NCI-H524 treated with DMSO at 0.1 percent for 48 hours (cell line): ENCODE measurements around the gene CEP295NL.
"Not testable (repeated sequence)": the region's sequence is repeated elsewhere in the genome, so short reads cannot be mapped to it uniquely, and the experiment has no call there.

Source experiments
- DNase-seq: peaks from one replicate; lab custom pipeline; 2025; lab: John Stamatoyannopoulos, UW

Gene CEP295NL

DNA sequence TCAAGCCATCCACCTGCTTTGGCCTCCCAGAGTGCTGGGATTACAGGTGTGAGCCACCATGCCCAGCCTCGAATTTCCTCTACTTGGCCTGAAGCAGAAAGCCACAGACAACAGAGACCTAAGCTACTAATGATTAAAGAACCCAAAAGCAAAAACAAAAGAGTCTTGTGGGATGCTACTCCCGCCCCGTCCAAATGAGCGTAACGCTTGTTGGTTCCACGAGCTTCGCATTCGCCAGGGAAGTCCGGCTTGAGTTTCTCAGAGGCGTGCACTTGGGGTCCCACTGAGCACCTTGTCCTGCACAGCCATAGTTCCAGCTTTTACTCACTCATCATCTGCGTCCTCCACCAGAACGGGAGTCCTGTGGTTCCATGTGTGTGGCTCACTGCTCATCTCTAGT is 16.0 kb downstream of the CEP295NL start:
- no peak for DNase-seq

DNA sequence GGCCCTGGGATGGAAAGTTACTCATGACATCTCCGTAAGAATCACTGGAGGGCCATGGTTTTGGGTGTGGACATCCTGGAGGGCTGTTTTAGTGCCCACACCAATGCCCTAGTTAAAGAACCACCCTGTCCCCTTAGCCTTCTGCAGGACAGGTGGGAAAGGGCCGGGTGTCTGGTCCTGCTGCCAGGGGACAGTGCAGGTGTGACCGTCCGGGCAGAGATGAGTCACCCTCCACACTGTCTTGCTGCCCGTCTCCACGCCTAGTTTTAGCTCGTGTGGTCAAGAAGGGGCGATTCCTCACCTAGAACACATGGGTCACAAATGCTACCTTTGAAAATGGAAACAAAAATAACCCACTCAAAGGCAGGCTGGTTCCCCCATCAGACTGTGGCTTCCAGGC is 17.0 kb downstream of the CEP295NL start:
- no peak for DNase-seq

DNA sequence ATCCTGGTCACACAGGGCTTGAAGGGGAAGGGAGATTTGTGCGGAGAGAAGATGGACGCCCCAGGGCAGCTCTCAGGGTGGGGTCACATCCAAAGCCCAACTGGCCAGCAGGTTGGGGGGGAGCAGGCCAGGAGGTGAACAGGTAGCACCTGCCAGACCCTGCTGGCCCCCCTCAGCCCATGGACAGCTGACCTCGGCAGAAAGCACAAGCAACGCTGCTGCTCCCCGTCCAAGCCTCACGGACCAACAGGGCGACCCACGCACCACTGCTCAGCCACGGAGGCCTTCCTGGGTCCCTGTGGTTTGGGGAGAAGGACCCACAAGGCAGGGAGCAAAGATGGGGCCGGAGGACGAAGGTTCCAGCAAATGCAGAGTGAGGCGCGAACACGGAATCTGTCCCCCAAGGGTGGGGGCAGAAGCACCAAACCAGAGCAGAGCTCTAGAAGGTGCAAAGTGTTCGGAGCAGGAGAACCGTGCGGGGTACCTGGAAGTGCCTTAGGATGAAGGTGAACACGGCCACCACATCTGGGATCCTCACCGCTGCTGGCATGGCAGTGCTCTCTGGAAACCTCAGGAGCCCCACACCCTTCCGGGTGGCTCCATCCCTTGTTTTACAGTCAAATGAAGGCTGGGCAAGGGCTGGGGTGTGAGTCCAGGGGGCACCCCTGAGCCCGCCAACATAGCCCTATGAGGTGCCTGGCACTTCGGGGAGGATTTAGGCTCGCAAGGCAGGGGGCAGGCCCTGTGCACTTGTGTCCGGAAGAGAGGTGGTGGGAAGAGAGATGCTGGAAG is 17.9 kb downstream of the CEP295NL start:
- DNase-seq: no peak

DNA sequence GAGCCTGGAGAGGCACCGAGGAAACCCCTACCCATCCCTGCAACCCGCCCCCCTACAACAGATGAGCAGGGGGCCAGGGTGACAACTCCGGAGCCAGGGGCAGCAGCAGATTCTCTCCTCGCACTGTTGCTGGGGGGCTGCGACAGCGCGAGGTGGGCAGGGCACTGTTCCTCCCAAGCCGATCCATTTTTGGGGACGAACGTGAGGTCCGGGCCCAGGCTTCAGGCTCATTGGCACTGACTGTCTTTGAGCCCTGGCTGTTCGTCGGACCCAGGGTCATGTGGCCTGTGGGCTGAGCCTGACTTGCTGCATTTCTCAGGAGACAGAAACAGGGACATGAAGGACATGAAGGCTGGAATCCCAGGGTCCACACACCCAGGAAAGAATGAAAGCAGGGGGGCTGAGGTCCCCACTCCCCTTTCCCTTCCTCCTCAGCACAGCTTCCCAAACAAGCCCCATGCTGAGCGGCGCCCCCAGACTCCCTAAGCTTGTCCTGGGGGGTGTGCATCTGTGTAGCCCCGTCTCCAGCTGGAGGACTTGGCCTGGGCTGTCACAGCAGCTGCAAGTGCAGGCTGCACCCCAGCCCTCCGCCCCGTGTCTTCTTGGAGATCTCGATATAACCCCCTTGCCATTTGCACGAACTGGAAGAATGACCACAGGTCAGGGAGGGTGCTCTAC is 18.7 kb downstream of the CEP295NL start:
- no peak for DNase-seq

DNA sequence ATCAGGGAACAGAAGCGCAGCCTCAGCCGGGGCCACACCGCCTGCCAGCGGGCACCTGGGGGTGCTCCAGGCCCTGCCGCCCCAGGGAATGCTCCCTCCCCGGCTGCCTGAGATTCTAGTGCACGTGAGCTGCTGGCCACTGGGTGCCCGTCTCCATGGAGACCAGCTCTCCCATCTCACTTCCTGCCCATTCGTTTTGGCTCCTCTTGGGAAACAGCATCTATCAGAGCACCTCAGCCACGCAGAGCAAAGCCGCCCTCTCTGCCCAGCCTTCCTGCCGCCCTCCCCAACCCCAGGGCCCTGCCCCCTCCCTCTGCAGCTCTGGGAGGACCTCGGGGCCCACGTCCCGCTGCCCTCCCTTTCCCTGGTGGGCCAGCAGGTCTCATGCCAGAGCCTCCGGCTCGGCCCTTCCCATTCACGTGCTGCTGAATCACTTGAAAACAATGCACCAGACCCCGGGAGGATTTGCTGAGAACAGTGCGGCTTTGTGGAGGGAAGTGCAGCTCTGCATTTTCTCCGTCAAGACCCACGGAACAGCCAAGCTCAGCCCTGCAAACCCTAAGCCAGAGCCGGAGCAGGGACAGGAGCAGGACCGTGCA is 19.4 kb downstream of the CEP295NL start:
- peak; percentile 57 for DNase-seq

DNA sequence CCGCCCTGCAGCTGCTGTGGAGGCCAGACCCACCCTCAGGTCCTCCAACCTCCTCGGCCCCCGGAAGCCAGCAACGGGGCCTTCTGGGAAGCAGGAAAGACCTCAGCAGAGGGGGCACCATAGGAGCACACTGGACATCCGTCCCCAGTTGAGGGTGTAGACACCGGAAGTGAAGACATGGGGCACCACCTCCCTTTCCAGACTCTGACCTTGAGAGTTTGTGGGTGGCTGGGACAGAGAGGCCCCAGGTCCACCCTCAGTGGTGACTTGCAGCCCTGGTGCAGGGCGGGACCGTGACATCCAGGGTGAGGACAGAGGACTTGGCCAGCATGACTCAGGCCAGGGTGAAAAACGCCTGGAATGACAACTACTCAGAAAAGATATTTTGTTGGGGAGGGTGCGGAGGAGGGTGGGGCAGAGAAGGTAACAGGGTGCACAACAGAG is 19.9 kb downstream of the CEP295NL start:
- no peak for DNase-seq

DNA sequence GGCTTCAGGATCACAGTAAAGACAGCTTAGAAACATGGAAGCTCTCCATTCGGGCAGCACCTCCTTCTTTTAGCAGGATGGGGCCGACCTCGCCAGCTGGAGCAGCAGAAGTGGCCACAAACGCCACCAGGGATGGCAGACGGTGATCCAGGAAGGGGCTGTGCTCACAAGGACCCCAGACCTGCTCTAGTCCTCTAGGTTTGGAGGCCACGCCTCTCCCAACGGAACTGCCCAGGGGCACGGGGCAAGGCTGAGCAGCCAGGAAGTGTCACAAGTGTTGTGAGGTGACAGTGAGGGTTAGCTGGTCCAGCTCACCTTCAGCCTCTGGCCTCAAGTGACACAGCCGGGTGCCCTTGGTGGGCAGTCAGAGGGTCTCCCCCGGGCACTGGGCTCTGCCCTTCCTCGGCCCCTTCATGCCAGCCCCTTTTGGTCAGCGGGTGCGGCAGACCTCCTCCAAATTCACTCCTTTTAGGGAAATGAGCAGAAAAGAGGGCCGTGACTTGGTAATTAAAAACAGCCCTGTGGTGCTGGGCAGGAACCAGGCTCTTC is 20.4 kb downstream of the CEP295NL start:
- DNase-seq: no peak

DNA sequence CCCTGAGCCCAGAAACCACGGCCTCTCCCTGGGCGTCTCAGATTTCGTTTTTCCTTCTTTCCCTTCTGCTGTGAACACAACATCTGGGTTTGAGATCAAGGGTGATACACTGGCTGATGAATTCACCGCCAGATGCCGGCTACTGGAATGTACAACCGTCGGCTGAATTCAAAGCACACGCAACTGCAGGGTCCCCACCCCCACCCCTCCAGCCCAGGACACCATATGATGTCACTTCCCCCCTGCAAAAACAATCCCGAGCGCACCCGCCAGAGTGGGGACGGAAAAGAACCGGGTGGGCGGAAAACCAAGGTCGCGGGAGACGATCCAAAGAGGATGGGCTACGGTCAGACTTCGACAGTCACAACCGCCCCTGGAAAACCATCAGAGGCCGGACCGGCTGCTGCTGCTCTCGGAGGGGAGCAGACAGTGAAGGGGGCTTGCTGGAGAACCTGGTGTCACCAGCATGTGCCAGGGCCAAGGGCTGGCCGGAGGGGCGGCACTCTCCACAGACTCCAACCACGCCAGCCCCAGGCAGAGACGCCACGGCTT is 23.3 kb downstream of the CEP295NL start:
- DNase-seq: no peak

DNA sequence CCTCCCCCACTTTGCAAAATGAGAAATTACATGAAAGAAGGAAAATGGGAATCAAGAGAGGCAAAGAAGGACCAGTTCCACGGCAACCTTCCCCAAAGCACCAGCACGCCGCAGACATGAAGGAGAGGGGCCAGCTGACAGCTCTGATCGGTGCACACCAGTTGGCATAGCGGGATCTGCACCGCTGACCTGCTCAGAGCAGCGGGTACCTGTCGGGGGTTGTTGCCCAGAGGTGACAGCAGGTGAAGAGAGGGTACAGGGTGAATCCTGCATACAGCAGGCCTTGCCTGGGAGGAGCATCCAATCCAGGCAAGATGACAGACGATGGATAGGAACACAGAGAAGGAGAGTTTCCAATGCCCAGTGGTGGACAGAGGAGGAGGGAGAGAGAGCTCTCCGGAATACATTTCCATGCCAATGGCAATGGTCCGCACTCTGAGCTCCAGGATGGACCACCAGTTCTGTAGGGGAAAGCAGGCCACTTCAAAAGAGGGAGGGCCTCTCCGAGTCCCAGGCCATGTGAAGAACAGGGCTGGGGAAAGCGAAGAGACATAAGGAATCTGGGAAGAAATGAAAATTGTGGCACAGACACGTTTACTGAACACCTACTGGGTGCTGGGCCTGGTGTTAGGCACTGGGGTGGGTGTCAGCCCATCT is 24.0 kb downstream of the CEP295NL start:
- DNase-seq: no peak

DNA sequence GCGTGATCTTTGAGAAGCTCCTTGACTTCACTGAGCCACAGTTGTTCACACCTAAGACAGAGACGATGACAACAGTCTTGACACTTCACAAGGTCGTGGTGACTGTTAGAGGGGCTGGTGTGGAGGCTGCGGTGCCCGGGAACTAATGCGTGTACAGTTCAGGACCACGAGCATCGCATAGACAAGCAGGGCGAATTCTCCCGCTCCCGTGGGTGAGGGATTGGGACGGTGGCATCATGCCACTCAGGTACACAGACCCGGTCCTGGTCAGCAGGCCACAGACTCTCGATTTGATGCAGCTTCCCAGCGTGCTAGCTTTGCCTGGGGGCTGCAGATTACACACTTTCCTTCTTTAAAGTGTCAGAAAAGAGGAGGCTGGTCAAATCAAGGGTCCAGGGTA is 24.7 kb downstream of the CEP295NL start:
- DNase-seq: no peak

DNA sequence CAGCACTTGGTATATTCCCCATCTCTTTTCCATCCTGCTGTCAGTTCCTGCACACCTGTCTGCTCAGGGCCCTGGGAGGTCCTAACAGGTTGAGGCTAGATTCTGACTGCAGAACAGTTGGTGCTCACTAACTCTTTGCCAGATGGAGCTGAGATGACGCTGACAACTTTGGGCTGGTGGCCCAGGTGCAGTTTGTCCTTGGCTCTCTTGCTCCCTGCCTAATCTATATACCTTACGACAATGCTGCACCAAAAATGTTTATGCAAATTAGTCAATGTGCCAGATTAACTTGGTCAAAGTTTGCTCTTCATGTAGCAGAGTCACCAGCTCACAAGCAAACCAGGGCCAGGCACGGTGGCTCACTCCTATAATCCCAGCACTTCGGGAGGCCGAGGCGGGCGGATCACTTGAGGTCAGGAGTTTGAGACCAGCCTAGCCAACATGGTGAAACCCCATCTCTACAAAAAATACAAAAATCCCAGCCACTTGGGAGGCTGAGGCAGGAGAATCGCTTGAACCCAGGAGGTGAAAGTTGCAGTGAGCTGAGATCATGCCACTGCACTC is 26.0 kb downstream of the CEP295NL start:
- not testable (repeated sequence) for DNase-seq

DNA sequence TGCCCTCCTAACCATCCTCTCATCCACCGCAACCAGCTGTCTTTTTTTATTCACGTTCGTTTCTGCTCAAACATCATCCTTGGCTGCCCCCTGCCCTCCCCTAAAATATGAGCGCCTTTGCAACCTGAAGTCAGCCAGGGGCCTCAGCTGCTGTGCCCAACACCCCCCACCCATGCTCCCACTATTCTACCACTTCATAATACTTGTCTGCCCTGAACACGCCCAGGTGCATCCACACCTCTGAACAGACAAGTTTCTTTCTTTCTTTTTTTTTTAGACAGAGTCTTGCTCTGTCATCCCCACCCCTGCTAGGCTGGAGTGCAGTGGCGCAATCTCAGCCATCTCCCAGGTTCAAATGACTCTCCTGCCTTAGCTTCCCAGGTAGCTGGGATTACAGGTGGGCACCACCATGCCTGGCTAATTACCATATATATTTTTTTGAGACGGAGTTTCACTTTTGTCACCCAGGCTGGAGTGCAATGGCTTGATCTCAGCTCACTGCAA is 26.9 kb downstream of the CEP295NL start:
- DNase-seq: peak; percentile 99

DNA sequence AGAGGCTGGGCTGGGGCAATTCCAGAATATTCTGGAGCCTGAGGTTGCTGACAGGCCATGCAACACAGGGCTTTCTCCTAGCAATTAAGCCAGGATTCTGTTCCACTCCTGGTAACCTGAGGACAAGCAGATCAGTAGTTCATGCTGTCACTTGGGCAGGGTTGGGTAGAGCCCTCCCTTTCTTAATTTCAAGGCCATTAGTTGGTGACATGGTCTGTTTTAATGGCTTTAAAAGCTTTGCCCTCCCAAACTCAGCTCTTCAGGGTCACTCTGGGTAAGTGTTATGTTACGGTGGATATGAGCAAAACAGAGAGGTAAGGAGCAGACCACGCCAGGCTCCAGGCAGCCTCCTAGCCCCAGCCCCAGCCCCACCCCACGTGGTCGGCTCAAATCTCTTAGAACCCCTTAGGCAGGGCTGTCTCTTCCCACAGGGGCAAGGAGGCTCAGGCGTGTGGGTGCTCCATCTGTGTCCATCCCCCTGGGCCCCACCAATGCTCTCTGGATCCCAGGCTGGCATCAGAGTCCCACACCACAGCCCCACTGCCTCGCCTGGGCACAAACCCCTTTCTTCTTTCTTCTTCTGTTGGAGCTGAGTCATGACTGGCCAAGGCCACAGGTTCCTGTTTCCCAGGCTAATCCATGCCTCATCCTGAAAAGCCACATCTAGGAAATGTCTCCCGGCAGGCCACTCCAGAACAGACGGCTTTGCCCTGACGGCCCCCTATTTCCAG is 27.5 kb downstream of the CEP295NL start:
- no peak for DNase-seq

DNA sequence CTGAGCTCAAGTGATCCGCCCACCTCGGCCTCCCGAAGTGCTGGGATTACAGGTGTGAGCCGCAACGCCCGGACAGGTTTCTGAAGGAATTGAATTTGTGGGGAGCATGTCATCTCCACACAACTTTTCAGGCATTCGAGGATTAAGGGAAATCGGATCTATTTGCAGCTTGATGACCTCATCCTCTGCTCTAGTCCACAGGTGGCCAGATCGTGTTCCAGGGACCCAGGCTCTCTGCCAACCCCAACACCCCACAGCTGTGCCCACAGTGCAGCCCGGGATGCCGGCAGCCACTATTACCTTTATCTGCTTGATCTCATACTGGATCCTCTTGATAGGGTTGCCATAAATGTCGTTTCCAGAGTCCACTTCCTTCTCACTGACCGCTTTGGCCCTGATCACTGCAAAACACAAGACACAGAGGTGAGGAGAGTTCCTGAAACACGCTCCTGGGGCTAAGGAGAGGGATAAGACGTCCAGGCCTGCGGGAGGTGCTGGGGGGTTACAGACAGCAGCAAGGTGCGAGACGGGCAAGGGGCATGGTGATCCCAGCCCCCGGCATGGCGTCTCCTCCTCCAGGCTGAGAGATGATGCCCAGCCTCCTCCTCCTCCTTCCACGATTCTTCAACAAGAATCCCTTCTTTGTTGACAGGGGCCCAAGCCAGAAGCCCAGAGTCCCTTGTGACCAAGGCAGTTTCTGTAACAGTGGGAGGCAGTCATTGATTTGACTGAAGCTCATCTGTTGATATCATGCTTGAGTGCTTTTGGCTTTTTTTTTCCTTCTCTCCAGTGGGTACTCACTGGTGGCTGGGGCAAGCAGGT is 29.3 kb downstream of the CEP295NL start:
- DNase-seq: peak; percentile 71

DNA sequence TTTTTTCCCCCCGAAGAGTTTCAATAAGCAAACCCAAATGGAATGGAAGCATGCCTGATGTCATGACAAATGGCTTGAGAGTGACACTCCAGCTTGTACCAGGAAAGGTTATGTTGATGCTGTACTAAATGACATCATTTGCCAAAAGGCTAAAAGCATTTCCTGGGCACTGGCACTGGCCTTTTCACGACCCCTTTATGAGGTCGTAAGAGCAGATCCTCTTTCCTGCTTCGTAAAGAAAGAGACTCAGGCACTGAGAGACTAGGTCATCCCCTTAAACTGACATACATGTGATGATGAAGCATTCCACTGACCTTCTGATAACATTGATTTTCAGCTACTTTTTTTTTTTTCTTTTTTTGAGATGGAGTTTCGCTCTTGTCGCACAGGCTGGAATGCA is 30.5 kb downstream of the CEP295NL start:
- no peak for DNase-seq

DNA sequence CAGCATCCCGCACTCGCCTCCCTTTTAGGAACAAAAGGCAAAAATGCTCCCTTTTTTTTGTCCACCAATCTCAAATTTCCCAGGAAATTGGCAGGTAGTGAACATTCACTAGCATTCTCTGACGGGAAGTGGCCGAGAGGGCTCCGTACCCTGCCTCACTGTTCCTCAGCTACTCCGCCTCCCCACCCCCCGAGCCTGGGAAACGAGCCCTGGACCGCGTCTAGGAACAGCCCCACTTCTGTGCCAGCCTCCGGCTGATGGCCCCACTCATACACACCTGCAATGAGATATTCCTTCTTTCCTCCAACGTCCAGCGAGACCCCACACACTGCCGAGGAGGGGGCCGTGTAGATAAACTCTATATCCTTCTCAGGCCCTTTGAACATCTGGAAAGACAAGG is 32.4 kb downstream of the CEP295NL start:
- DNase-seq: no peak

DNA sequence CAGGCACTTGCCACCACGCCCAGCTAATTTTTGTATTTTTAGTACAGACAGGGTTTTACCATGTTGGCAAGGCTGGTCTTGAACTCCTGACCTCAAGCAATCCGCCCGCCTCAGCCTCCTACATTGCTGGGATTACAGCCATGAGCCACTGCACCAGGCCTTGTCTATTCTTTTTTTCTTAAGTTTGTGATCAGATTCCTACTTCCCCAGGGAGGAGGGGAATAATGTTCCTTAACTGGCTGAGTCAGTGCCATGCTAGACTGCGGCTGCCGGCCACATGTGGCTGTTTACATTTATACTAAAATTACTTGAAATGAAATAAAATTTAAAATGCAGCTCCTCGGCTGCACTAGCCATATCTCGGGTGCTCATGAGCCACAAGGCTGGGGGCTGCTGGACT is 34.6 kb downstream of the CEP295NL start:
- no peak for DNase-seq

DNA sequence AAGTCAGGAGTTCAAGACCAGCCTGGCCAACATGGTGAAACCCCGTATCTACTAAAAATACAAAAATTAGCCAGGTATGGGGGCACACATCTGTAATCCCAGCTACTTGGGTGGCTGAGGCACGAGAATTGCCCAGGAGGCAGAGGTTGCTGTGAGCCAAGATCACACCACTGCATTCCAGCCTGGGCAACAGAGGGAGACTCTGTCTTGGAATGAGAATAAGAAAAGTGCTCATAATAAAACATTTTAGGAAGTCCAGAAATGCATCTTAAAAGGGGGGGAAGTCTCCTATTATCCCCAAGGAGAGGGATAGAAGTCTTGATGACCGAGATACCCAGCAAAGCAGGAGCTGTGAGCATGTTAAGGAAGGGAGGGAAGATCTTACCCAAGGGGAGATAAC is 36.0 kb downstream of the CEP295NL start:
- DNase-seq: not testable (repeated sequence)

DNA sequence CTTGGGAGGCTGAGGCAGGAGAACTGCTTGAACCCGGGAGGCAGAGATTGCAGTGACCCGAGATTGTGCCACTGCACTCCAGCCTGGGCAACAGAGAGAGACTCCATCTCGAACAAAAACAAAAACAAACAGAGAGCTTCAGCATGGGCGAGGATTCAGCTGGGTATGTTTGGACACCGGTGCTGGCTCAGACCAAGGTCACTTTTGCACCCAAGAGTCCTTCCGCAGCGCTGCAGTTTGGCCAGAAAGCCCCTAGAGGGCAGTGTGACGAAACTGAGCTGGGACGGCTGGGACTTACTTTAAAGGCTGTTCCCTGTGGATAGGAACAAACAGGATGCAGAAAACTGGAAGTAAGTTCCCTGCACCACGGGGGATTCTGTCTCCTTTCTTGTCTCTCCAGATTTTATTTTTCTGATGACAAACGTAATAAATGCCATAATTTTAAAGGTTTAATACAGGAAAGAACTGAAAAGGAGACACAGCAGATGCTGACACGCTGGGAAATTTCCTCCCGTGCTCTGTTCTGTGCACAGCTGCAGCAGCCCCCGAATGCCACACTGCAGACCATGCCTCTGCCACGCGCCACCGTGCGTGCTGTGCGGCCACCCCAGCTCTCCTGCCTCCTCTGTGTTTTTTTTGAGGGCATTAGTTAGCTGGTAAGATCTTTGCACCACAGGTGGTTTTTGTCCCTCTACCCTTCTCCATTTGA is 37.2 kb downstream of the CEP295NL start:
- peak; percentile 60 for DNase-seq
